BLaER1 (cell line): ENCODE measurements around the gene C16orf96.

ENCODE experiments used
- H3K27ac ChIP-seq: shearing (Covaris generic); formaldehyde crosslinking; 2 replicates; pipeline ENCODE4 v1.8.1; 2022
- H3K27me3 ChIP-seq: shearing (Covaris generic); formaldehyde crosslinking; 2 replicates; pipeline ENCODE4 v1.8.1; 2022
- H3K36me3 ChIP-seq: shearing (Covaris generic); formaldehyde crosslinking; 2 replicates; pipeline ENCODE4 v1.8.1; 2022
- H3K4me1 ChIP-seq: shearing (Covaris generic); formaldehyde crosslinking; 2 replicates; pipeline ENCODE4 v1.8.1; 2022
- H3K4me2 ChIP-seq: shearing (Covaris generic); formaldehyde crosslinking; 2 replicates; pipeline ENCODE4 v1.8.1; 2022
- H3K4me3 ChIP-seq: shearing (Covaris generic); formaldehyde crosslinking; 2 replicates; pipeline ENCODE4 v1.8.1; 2022
- H3K9ac ChIP-seq: shearing (Covaris generic); formaldehyde crosslinking; 2 replicates; pipeline ENCODE4 v1.8.1; 2022
- H3K9me3 ChIP-seq: shearing (Covaris generic); formaldehyde crosslinking; 2 replicates; pipeline ENCODE4 v1.8.1; 2022
- H4K20me1 ChIP-seq: shearing (Covaris generic); formaldehyde crosslinking; 2 replicates; pipeline ENCODE4 v1.8.1; 2022
- Cebpa-rat ChIP-seq: shearing (Covaris generic); IDR thresholded peaks from 2 replicates; pipeline ENCODE4 v1.8.1; 2022

The C16orf96 gene

DNA sequence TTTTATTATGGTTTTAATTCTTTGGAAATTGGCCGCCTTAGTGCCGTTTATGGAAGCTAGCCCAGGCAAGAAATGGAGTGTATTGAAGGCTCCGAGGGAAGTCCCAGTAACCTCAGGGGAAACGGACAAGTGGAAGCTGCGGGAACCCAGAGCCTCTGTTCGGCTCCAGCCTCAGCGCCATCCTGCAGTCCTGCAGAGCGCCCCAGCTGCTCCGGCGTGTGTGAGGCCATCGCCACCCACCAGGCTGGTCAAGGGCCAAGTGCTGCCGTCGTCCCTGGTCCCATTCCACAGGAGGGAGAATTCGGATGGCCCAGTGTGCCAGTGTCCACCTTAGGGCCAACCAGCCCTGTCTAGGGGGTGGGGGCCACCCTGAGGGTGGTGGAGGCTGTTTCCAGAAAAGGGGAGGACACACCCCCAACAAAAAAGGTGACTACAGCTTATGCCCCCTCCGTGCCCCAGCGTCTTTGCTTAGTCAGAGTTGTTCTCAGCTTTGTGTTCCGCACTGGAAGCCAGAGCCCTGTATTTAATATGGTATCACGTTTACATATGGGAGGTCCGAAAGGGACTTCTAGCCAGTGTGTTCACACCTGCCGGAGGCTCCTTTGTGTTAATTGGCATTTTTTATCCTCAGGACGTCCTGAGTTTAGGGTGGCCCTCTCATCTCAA is 81.5 kb downstream of the C16orf96 start:
- Histone ChIP-seq H3K4me2 (no peak overlapping the region), H4K20me1 (peaks cover 100% of the 10 kb centered on the region), H3K4me1 (peaks cover 28% of the 10 kb centered on the region), H3K9ac (no peak overlapping the region), H3K9me3 (no peaks in the 10 kb centered on the region), H3K27me3 (no peaks in the 10 kb centered on the region), H3K36me3 (peaks cover 74% of the 10 kb centered on the region), H3K4me3 (no peak overlapping the region), H3K27ac (no peak overlapping the region)
- no peak for TF ChIP-seq Cebpa-rat

DNA sequence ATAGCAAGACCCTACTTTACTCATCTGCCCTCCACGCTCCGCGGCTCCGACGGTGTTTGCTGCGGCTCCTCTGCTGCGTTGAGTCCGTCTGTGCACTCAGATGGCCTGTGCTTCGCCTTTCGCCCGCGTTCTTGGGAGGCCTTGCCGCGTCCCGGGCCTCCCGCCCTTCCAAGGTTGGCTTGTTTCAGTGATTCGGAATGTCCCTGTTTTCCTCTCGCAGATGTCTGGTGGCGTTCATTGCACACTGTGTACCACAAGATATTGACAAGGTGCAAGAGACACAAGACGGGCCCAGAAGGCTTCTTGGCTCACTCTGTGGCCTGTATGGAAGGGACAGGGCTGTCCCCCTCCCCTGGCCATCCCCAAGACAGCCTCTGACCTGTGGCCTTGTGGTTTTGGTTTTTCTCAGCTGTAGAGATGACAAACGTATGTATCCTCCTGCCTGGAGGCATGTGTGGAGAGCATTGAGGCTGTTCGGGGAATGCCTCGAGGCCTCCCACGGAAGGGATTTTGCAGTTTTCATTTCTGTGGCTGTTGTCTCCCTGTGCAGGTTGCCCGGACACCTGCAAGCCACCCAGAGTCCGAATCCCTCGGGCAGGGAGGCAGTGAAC is 83.9 kb downstream of the C16orf96 start:
- Histone ChIP-seq H3K27ac (no peak overlapping the region), H3K27me3 (no peaks in the 10 kb centered on the region), H3K36me3 (peaks cover 60% of the 10 kb centered on the region), H3K9ac (no peak overlapping the region), H3K4me2 (0 out of 2 replicates have a peak overlapping the region, but pooled peaks have one; percentile 0), H3K9me3 (no peaks in the 10 kb centered on the region), H3K4me3 (no peak overlapping the region), H3K4me1 (peaks cover 19% of the 10 kb centered on the region), H4K20me1 (peaks cover 99% of the 10 kb centered on the region)
- TF ChIP-seq Cebpa-rat: no peak

DNA sequence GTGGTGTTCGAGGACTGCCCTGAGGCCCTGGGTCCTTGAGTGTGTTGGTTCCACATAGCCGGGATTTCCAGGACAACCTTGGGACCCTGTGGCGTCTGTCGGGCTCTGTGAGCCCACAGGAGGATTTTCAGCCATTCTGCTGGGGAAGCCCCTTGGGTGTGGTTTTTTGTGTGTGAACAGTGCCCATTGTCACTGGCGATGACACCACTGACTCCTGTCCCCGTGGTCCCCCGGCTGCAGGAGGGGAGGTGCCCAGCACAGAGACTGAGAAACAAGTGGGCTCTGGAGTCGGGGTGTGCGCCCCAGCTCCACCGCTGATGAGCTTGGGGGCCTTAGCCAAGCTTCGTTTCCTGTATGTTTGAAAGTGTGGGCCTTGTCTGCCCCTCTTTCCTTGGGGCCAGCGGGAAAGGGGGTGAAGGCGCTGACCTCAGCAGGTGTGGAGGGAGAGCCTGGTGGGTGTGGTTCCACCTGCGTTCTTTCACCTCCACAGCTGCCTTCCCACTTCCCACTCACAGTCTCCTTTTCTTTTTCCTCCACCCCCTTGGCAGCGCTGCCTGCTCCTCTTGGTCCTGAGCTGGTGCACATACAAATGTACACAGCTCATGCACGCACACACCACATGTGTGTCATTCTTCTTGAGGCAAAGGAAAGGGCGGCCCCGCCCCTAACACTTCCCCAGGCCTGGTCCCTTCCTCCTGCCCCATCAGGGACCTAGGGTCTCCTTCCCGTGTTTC is 84.6 kb downstream of the C16orf96 start:
- Histone ChIP-seq H4K20me1 (peaks cover 99% of the 10 kb centered on the region), H3K4me3 (no peak overlapping the region), H3K36me3 (peaks cover 60% of the 10 kb centered on the region), H3K4me1 (peaks cover 19% of the 10 kb centered on the region), H3K4me2 (0 out of 2 replicates have a peak overlapping the region, but pooled peaks have one; percentile 0), H3K9me3 (no peaks in the 10 kb centered on the region), H3K9ac (no peak overlapping the region), H3K27ac (no peak overlapping the region), H3K27me3 (no peaks in the 10 kb centered on the region)
- no peak for TF ChIP-seq Cebpa-rat

DNA sequence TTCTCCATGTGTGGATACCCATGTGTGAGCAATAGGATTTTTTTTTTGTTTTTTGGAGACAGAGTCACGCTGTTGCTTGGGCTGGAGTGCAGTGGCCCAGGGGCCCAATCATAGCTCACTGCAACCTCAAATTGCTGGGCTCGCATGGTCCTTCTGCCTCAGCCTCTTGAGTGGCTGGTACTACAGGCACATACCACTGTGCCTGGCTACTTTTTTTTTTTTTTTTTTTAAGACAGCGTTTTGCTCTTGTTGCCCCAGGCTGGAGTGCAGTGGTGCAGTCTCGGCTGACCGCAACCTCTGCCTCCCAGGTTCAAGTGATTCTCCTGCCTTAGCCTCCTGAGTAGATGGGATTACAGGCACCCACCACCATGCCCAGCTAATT is 85.2 kb downstream of the C16orf96 start:
- no peak overlapping the region for H3K27ac ChIP-seq
- peaks cover 19% of the 10 kb centered on the region for H3K4me1 ChIP-seq
- TF ChIP-seq Cebpa-rat: no peak
- H3K9ac ChIP-seq: no peak overlapping the region
- H3K27me3 ChIP-seq: no peaks in the 10 kb centered on the region
- no peaks in the 10 kb centered on the region for H3K9me3 ChIP-seq
- H3K36me3 ChIP-seq: peaks cover 60% of the 10 kb centered on the region
- no peak overlapping the region for H3K4me3 ChIP-seq
- no peak overlapping the region for H3K4me2 ChIP-seq
- H4K20me1 ChIP-seq: peaks cover 99% of the 10 kb centered on the region

DNA sequence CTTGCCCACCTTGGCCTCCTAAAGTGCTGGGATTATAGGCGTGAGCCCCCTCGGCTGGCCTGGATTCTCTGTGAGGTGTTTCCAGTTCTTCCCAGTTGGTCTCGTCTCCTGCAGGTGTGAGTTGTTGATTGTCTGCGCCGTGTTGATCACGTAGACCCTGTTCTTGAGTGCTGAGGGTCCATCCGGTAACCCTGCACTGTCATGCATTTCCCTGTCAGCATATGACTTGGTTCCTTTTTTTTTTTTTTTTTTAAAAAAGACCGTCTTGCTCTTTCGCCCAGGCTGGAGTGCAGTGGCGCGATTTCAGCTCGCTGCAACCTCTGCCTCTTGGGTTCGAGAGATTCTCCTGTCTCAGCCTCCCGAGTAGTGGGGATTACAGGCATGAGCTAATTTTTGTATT is 85.8 kb downstream of the C16orf96 start:
- H3K27me3 ChIP-seq: no peaks in the 10 kb centered on the region
- H3K27ac ChIP-seq: no peak overlapping the region
- peaks cover 19% of the 10 kb centered on the region for H3K4me1 ChIP-seq
- no peaks in the 10 kb centered on the region for H3K9me3 ChIP-seq
- no peak overlapping the region for H3K4me3 ChIP-seq
- no peak overlapping the region for H3K9ac ChIP-seq
- no peak overlapping the region for H3K4me2 ChIP-seq
- peaks cover 99% of the 10 kb centered on the region for H4K20me1 ChIP-seq
- no peak for TF ChIP-seq Cebpa-rat
- H3K36me3 ChIP-seq: peaks cover 60% of the 10 kb centered on the region

DNA sequence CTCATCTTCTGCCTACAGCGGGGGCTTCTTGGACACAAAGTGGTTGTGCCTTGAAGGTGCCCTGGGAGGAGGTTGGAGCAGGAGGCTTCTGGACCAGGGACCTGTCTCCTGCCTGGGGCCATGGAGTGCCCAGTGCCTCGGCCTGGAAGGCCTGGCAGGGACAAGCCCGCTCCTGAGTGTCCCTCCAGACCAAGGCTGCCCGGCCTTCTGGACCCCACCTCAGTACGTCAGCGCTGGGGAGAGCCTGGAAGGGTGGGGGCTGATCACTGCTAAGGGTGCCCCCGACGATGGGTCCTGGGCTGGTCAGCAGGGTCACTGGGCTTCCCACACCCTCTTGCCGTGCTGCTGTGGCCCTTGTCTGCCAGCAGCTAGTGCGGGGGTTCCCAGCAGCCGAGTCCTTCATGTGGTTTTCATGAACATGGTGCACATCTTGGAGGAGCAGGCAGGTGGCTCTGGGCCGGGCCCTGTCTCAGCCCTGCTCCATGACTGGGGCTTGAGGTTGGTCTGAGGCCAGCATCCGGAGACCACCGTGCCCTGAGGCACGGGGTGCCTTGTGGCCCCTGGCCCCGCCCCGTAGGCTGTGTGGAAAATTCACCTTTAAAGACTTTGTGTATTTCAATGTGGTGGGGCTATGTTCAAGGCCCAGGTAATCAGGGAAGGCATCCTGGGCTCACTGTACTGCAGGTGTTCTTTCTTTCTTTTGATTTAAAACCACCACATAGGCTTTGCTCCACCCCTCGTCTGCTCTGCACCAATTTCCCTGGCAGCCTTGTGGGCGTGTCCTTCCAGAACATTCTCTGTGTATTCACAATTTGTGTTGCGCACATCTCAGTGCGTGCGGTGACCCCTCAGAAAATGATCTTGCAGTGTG is 90.9 kb downstream of the C16orf96 start:
- Histone ChIP-seq H3K27ac (no peak overlapping the region), H3K9me3 (no peaks in the 10 kb centered on the region), H3K36me3 (peaks cover 64% of the 10 kb centered on the region), H3K27me3 (no peaks in the 10 kb centered on the region), H3K9ac (no peak overlapping the region), H3K4me2 (no peak overlapping the region), H4K20me1 (peaks cover 99% of the 10 kb centered on the region), H3K4me3 (no peak overlapping the region), H3K4me1 (peaks cover 28% of the 10 kb centered on the region)
- TF ChIP-seq Cebpa-rat: no peak

DNA sequence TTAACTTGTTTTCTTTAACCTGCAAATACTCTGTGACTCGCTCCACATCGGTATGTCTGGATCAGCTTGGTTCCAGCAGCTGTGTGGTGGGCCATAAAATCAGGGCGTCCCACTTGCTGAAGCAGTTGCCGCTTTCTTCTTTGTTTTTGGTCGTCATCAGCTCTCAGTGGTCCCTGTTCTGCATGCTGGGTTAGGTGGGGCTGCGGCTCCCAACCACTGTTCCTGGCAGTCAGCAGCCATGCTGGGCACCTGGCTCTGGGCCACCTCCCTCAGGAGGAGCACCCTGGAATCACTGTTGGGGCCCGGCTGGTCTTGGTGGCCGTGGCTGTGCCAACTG is 91.5 kb downstream of the C16orf96 start:
- H3K4me3 ChIP-seq: no peak overlapping the region
- no peak for TF ChIP-seq Cebpa-rat
- H3K9ac ChIP-seq: no peak overlapping the region
- H3K27ac ChIP-seq: no peak overlapping the region
- H3K9me3 ChIP-seq: no peaks in the 10 kb centered on the region
- H3K4me1 ChIP-seq: peaks cover 34% of the 10 kb centered on the region
- peaks cover 99% of the 10 kb centered on the region for H4K20me1 ChIP-seq
- peaks cover 70% of the 10 kb centered on the region for H3K36me3 ChIP-seq
- H3K4me2 ChIP-seq: no peak overlapping the region
- peaks cover 4% of the 10 kb centered on the region; the same call in 1 of the 2 replicates for H3K27me3 ChIP-seq

DNA sequence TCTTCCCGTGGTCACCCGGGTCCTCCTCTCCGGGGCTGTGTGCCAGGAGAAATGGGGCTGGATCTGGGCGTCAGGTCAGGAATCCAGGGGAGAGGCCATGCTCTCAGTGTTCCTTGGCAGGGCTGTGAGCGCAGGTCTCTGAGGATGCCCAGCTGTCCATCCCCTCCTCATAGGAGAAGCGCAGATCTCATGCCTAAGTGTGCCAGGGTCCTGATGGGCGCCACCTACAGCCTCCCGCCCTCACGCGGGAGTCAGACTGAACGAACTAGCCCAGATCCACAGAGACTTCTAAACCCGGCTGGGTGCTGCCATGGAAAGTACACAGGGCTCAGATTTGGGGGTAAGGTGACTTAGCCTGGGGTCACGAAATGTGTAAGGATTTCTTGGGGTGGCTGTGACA is 92.8 kb downstream of the C16orf96 start:
- no peak overlapping the region for H3K9ac ChIP-seq
- H3K4me3 ChIP-seq: no peak overlapping the region
- H3K27ac ChIP-seq: no peak overlapping the region
- no peak overlapping the region for H3K4me2 ChIP-seq
- peaks cover 6% of the 10 kb centered on the region; the same call in 1 of the 2 replicates for H3K27me3 ChIP-seq
- no peaks in the 10 kb centered on the region for H3K9me3 ChIP-seq
- TF ChIP-seq Cebpa-rat: no peak
- H3K4me1 ChIP-seq: peaks cover 47% of the 10 kb centered on the region
- H4K20me1 ChIP-seq: peaks cover 99% of the 10 kb centered on the region
- H3K36me3 ChIP-seq: peaks cover 83% of the 10 kb centered on the region

DNA sequence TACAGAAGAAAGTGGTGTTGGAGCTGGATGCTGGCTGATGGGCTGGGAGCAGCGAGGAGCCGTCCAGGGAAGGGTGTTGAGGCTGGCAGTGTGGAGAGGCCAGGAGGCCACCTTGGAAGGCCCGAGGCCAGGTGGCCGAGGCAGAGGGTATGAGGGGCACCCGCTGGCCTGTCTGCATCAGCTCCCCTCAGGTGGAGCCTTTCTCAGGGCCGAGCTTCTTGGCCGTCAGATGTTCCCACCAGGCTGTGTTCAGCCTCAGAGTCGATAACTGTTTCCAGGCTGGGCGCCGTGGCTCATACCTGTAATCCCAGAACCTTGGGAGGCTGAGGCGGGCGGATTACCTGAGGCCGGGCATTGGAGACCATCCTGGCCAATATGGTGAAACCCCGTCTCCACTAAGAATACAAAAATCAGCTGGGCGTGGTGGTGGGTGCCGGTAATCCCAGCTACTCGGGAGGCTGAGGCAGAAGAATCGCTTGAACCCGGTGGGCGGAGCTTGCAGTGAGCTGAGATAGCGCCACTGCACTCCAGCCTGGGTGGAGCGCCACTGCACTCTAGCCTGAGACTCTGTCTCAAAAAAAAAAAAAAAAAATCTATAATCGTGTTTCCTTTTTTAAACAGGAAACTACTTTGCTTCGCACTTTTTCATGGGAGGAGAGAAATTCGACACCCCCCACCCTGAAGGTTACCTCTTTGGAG is 93.8 kb downstream of the C16orf96 start:
- Histone ChIP-seq H3K4me3 (no peak overlapping the region), H3K27ac (no peak overlapping the region), H3K9ac (no peak overlapping the region), H3K9me3 (no peaks in the 10 kb centered on the region), H3K27me3 (peaks cover 6% of the 10 kb centered on the region; the same call in 1 of the 2 replicates), H4K20me1 (peaks cover 99% of the 10 kb centered on the region), H3K4me2 (peak overlapping the region; percentile 86), H3K36me3 (peaks cover 92% of the 10 kb centered on the region), H3K4me1 (peaks cover 54% of the 10 kb centered on the region)
- no peak for TF ChIP-seq Cebpa-rat
